ENCODE results near the gene EPS8. TPM values are rescaled to one million over a fixed set of nuclear protein-coding genes. Genes with fewer than 3 reads are reported as not detected.

Gene EPS8
- total and polyA plus RNA-seq, 7 donors: 47.7 to 132 (median 108) TPM

- no peaks in the 10 kb centered on the region for H3K9me3 ChIP-seq
- TF ChIP-seq, protein P1, sequence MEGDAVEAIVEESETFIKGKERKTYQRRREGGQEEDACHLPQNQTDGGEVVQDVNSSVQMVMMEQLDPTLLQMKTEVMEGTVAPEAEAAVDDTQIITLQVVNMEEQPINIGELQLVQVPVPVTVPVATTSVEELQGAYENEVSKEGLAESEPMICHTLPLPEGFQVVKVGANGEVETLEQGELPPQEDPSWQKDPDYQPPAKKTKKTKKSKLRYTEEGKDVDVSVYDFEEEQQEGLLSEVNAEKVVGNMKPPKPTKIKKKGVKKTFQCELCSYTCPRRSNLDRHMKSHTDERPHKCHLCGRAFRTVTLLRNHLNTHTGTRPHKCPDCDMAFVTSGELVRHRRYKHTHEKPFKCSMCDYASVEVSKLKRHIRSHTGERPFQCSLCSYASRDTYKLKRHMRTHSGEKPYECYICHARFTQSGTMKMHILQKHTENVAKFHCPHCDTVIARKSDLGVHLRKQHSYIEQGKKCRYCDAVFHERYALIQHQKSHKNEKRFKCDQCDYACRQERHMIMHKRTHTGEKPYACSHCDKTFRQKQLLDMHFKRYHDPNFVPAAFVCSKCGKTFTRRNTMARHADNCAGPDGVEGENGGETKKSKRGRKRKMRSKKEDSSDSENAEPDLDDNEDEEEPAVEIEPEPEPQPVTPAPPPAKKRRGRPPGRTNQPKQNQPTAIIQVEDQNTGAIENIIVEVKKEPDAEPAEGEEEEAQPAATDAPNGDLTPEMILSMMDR (IDR thresholded peaks at IDR 0.05): no peak
- TF ChIP-seq POLR2A (IDR thresholded peaks at IDR 0.05) (no peak), POLR2AphosphoS5 (IDR thresholded peaks at IDR 0.05) (no peak), EP300 (IDR thresholded peaks at IDR 0.05) (no peak)
- intact Hi-C loops (cut with DNase I): loop anchor here (5.0 to 10.0 kb wide), 2 partner anchors 48 to 736 kb away; partner anchors contain the start of gene ART4
- H3K36me3 ChIP-seq: no peaks in the 10 kb centered on the region
- 29 to 73% methylated on average over 1 of the region's 1 CpG for WGBS, 2 donors
- H3K4me1 ChIP-seq: no peaks in the 10 kb centered on the region
- DNase-seq: no peak
- no peaks in the 10 kb centered on the region for H3K27me3 ChIP-seq
- no peak overlapping the region for H3K4me3 ChIP-seq
- no peak overlapping the region for H3K27ac ChIP-seq
Observed at GRCh38 chr12:15580431-15580830, 208.8 kb downstream of the EPS8 start.

- Histone ChIP-seq H3K4me1 (no peaks in the 10 kb centered on the region), H3K27ac (no peak overlapping the region), H3K27me3 (no peaks in the 10 kb centered on the region), H3K4me3 (no peak overlapping the region), H3K9me3 (no peaks in the 10 kb centered on the region), H3K36me3 (no peaks in the 10 kb centered on the region)
- intact Hi-C loops (cut with DNase I): loop anchor here (10.0 kb wide), 1 partner anchor 581 kb away; no protein-coding TSS in a partner anchor
- 19 to 42% methylated on average over 3 of the region's 3 CpGs for WGBS, 2 donors
- DNase-seq: no peak
- TF ChIP-seq EP300 (IDR thresholded peaks at IDR 0.05): no peak
- TF ChIP-seq POLR2AphosphoS5 (IDR thresholded peaks at IDR 0.05): no peak
- TF ChIP-seq, protein P1 (IDR thresholded peaks at IDR 0.05): no peak
- TF ChIP-seq POLR2A (IDR thresholded peaks at IDR 0.05): no peak
Observed at GRCh38 chr12:15575671-15576541, 213.3 kb downstream of the EPS8 start.

DNA sequence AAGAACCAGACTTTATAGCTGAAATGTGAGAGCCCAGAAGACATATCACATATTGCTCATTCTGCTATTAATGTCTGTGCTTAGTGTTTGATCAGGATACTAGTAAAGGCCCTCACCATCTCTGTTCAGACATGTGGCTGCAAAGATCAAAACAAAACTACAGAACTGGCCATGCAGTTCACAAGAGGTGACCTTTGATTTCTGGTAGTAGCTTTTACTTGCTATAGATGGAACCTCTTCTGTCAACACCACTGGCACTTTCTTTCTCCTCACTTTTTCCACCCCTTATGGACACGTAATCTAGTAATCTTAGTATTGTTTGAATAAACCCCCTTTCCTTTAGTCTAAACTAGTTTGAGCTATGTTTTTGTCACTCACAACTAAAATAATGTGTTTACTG, 214.8 kb downstream of the EPS8 start:
- WGBS, 2 donors: 92 to 94% methylated on average over 1 of the region's 1 CpG
- intact Hi-C loops (cut with DNase I): loop anchor here (10.0 kb wide), 1 partner anchor 580 kb away; no protein-coding TSS in a partner anchor
- Histone ChIP-seq H3K27me3 (no peaks in the 10 kb centered on the region), H3K9me3 (no peaks in the 10 kb centered on the region), H3K4me3 (no peak overlapping the region), H3K36me3 (no peaks in the 10 kb centered on the region), H3K27ac (no peak overlapping the region), H3K4me1 (no peaks in the 10 kb centered on the region)
- TF ChIP-seq POLR2AphosphoS5 (IDR thresholded peaks at IDR 0.05) (no peak), EP300 (IDR thresholded peaks at IDR 0.05) (no peak), POLR2A (IDR thresholded peaks at IDR 0.05) (no peak)
- TF ChIP-seq, protein P1 (IDR thresholded peaks at IDR 0.05): no peak
- DNase-seq: no peak

Small RNAs within 50 kb of the gene (small RNA-seq; reads per million reads assigned to genes)
- gene RNU6-251P: 0 reads per million in 3 donors

Other genes with a start within 250 kb of the EPS8 start
- gene STRAP, start 93.0 kb upstream of the EPS8 start, total RNA-seq: 10 to 100 TPM; 52.8 to 68.5 (median 63.0) TPM
- 100 to 1,000 TPM in 1 of 3 donors, 10 to 100 TPM in 2; 75.7 to 109 (median 87.1) TPM for gene STRAP, start 93.0 kb upstream of the EPS8 start, polyA plus RNA-seq
- 10 to 100 TPM; 26.6 to 54.2 (median 43.8) TPM for gene DERA, start 121.9 kb upstream of the EPS8 start, total RNA-seq
- gene DERA, start 121.9 kb upstream of the EPS8 start, polyA plus RNA-seq: 100 to 1,000 TPM in 1 of 3 donors, 10 to 100 TPM in 2; 37.2 to 106 (median 82.9) TPM

Measured in sigmoid colon (tissue), 7 donors.